ENCODE measurements around the gene ZC3H15. TPM values are rescaled to one million over a fixed set of nuclear protein-coding genes. Genes with fewer than 3 reads are reported as not detected.
"Not testable (repeated sequence)": the region's sequence is repeated elsewhere in the genome, so short reads cannot be mapped to it uniquely, and the experiment has no call there.

The ZC3H15 gene
- total RNA-seq (2022) (75.8 and 98.8 TPM in 2 replicates), Bru-seq, nascent RNA (percentile 97 among the genes with signal in this experiment), BruChase-seq, experiment 1, labeled RNA remaining after a 6-hour chase (percentile 95 among the genes with signal in this experiment), BruChase-seq, experiment 2, labeled RNA remaining after a 2-hour chase (percentile 93 among the genes with signal in this experiment)
- long read RNA-seq, transcript ZC3H15-201 (10 exons, 2,138 nt), result major isoform, 293 of 329 reads
- long read RNA-seq, partial matches to known transcripts, result 7 of 329 reads
- long read RNA-seq, other reads (novel, unspliced or antisense), result 26 of 329 reads

GRCh38 chr2:186485871-186486650 is at the start of gene ZC3H15:
ZC3H15 (plus strand) TSS chr2:186486260; CDS start chr2:186486383, 123 bp downstream.
- BruUV-seq (replicated peaks), result no TSS peak
- CTCF ChIA-PET, result interaction anchor here (0.6 to 1.6 kb wide), 4 partner anchors 19 to 876 kb away, joined by 3 to 4 read pairs (median 4); no protein-coding TSS in a partner anchor
- DNase-seq (ENCODE audit: unreplicated experiment), result peak; percentile 97
- peak within 1 kb of the TSS; percentile 90 for H3K4me3 Mint-ChIP-seq (ENCODE audit: unreplicated experiment)
- peaks cover 47% of the 10 kb centered on the region for H3K4me1 Mint-ChIP-seq (ENCODE audit: insufficient read depth, unreplicated experiment)
- H3K27ac Mint-ChIP-seq (ENCODE audit: low read depth, unreplicated experiment), result peak within 1 kb of the TSS; percentile 91
- intact Hi-C loops (cut with micrococcal nuclease), result no loop called here
- peaks cover 6% of the 10 kb centered on the region for H3K36me3 Mint-ChIP-seq (ENCODE audit: insufficient read depth, unreplicated experiment)
- H3K9me3 Mint-ChIP-seq (ENCODE audit: unreplicated experiment), result no peaks in the 10 kb centered on the region
- TF ChIP-seq CTCF (IDR thresholded peaks at IDR 0.05; ENCODE audit: unreplicated experiment), result no peak
- H3K27me3 Mint-ChIP-seq (ENCODE audit: insufficient read depth, unreplicated experiment), result no peaks in the 10 kb centered on the region
- POLR2A ChIA-PET, result interaction anchor here (0.6 to 3.0 kb wide), 42 partner anchors 9 to 1853 kb away, joined by 3 to 49 read pairs (median 3); partner anchors contain the start of gene ITGAV

- no peak overlapping the region for H3K27ac Mint-ChIP-seq (ENCODE audit: low read depth, unreplicated experiment)
- no peaks in the 10 kb centered on the region for H3K4me1 Mint-ChIP-seq (ENCODE audit: insufficient read depth, unreplicated experiment)
- peaks cover 5% of the 10 kb centered on the region for H3K36me3 Mint-ChIP-seq (ENCODE audit: insufficient read depth, unreplicated experiment)
- intact Hi-C loops (cut with micrococcal nuclease), result no loop called here
- no peak for TF ChIP-seq CTCF (IDR thresholded peaks at IDR 0.05; ENCODE audit: unreplicated experiment)
- POLR2A ChIA-PET, result no interaction called here
- H3K4me3 Mint-ChIP-seq (ENCODE audit: unreplicated experiment), result no peak overlapping the region
- BruUV-seq (replicated peaks), result no TSS peak
- no peak for DNase-seq (ENCODE audit: unreplicated experiment)
- H3K9me3 Mint-ChIP-seq (ENCODE audit: unreplicated experiment), result peaks cover 5% of the 10 kb centered on the region
- CTCF ChIA-PET, result interaction anchor here (0.6 to 1.0 kb wide), 2 partner anchors 11 to 1592 kb away, joined by 3 read pairs; no protein-coding TSS in a partner anchor
- no peaks in the 10 kb centered on the region for H3K27me3 Mint-ChIP-seq (ENCODE audit: insufficient read depth, unreplicated experiment)
Observed at GRCh38 chr2:186437719-186438118, 48.3 kb upstream of the ZC3H15 start.

GRCh38 chr2:186439673-186440095 is 46.4 kb upstream of the ZC3H15 start:
- POLR2A ChIA-PET; H3K4me3 Mint-ChIP-seq (ENCODE audit: unreplicated experiment); intact Hi-C loops (cut with micrococcal nuclease); H3K9me3 Mint-ChIP-seq (ENCODE audit: unreplicated experiment); DNase-seq (ENCODE audit: unreplicated experiment); BruUV-seq (replicated peaks); H3K4me1 Mint-ChIP-seq (ENCODE audit: insufficient read depth, unreplicated experiment); H3K27ac Mint-ChIP-seq (ENCODE audit: low read depth, unreplicated experiment); H3K36me3 Mint-ChIP-seq (ENCODE audit: insufficient read depth, unreplicated experiment); H3K27me3 Mint-ChIP-seq (ENCODE audit: insufficient read depth, unreplicated experiment): not testable (repeated sequence)
- CTCF ChIA-PET, result interaction anchor here (0.6 kb wide), 1 partner anchor 1139 kb away, joined by 3 read pairs; no protein-coding TSS in a partner anchor

- POLR2A ChIA-PET, result no interaction called here
- no peak overlapping the region for H3K4me3 Mint-ChIP-seq (ENCODE audit: unreplicated experiment)
Observed at GRCh38 chr2:186440506-186440905, 45.6 kb upstream of the ZC3H15 start.

More at GRCh38 chr2:186440506-186440905, 45.6 kb upstream of the ZC3H15 start:
- Mint-ChIP-seq H3K36me3 (ENCODE audit: insufficient read depth, unreplicated experiment) (peaks cover 5% of the 10 kb centered on the region), H3K4me1 (ENCODE audit: insufficient read depth, unreplicated experiment) (no peaks in the 10 kb centered on the region), H3K27me3 (ENCODE audit: insufficient read depth, unreplicated experiment) (no peaks in the 10 kb centered on the region), H3K27ac (ENCODE audit: low read depth, unreplicated experiment) (no peak overlapping the region), H3K9me3 (ENCODE audit: unreplicated experiment) (peaks cover 5% of the 10 kb centered on the region)
- DNase-seq (ENCODE audit: unreplicated experiment), result no peak
- TF ChIP-seq CTCF (IDR thresholded peaks at IDR 0.05; ENCODE audit: unreplicated experiment), result no peak
- BruUV-seq (replicated peaks), result no TSS peak
- intact Hi-C loops (cut with micrococcal nuclease), result no loop called here
- CTCF ChIA-PET, result no interaction called here

Data from MCF 10A (cell line).